ENCODE measurements around the gene LHX3.

GRCh38 chr9:136211441-136212344 lies 6.8 kb upstream of the LHX3 start:
- TF ChIP-seq POLR2A (IDR thresholded peaks at IDR 0.05; ENCODE audit: extremely low read depth, insufficient read length) (no peak), CTCF (IDR thresholded peaks at IDR 0.05; ENCODE audit: low read depth, low read length) (no peak), MYC (IDR thresholded peaks at IDR 0.05; ENCODE audit: low read depth, low read length) (no peak), MAX (IDR thresholded peaks at IDR 0.05; ENCODE audit: low read depth, low read length) (no peak)

Data from NB4 (cell line).